HepG2 (cell line): Measurements from ENCODE around the gene CIROP. TPM values are rescaled to one million over a fixed set of nuclear protein-coding genes. Genes with fewer than 3 reads are reported as not detected.

Source experiments
- CENPX ChIP-seq: sonication (generic); formaldehyde crosslinking; IDR thresholded peaks from 2 replicates; pipeline ENCODE4 v1.9.0; 2021; ENCODE audit warnings: mild to moderate bottlenecking, missing genetic modification reagents, moderate library complexity
- ETV5 ChIP-seq: IDR thresholded peaks from 2 replicates; pipeline ENCODE4 v1.6.1; 2018; ENCODE audit warnings: missing biosample characterization, missing genetic modification reagents, inconsistent platforms, borderline replicate concordance
- FIP1L1 ChIP-seq: fragments of 200-400 bp; formaldehyde crosslinking; IDR thresholded peaks from 2 replicates; pipeline ENCODE4 v1.6.1; 2018; ENCODE audit warnings: low read depth, mild to moderate bottlenecking, low read length, moderate library complexity, borderline replicate concordance; ENCODE audit not compliant: insufficient read depth
- HMG20A ChIP-seq: IDR thresholded peaks from 2 replicates; pipeline ENCODE4 v1.6.1; 2016; ENCODE audit warnings: borderline replicate concordance
- HMGA1 ChIP-seq: sonication (generic); formaldehyde crosslinking; conservative IDR thresholded peaks from 2 replicates; pipeline ENCODE4 v1.4.0; 2020; ENCODE audit warnings: missing genetic modification reagents
- MBD4 ChIP-seq: IDR thresholded peaks from 2 replicates; pipeline ENCODE4 v1.6.1; 2012; ENCODE audit warnings: low read length, inconsistent platforms, borderline replicate concordance
- MEIS1 ChIP-seq: sonication (generic); formaldehyde crosslinking; IDR thresholded peaks from 2 replicates; pipeline ENCODE4 v1.9.0; 2021; ENCODE audit warnings: mild to moderate bottlenecking, missing genetic modification reagents, moderate library complexity, borderline replicate concordance
- RFX1 ChIP-seq: fragments of 450-650 bp; IDR thresholded peaks from 2 replicates; pipeline ENCODE4 v1.6.1; 2017
- SALL1 ChIP-seq: sonication (generic); formaldehyde crosslinking; IDR thresholded peaks from 2 replicates; pipeline ENCODE4 v1.8.0; 2022; ENCODE audit warnings: mild to moderate bottlenecking, missing genetic modification reagents
- SCMH1 ChIP-seq: sonication (generic); formaldehyde crosslinking; IDR thresholded peaks from 2 replicates; pipeline ENCODE4 v1.9.0; 2021; ENCODE audit warnings: missing genetic modification reagents, mild to moderate bottlenecking, borderline replicate concordance
- TMF1 ChIP-seq: sonication (generic); formaldehyde crosslinking; IDR thresholded peaks from 2 replicates; pipeline ENCODE4 v1.8.1; 2022; ENCODE audit warnings: low read depth, missing genetic modification reagents
- ZNF20 ChIP-seq: sonication (generic); formaldehyde crosslinking; IDR thresholded peaks from 2 replicates; pipeline ENCODE4 v1.4.0; 2020; ENCODE audit warnings: mild to moderate bottlenecking, moderate library complexity, missing genetic modification reagents
- ZNF598 ChIP-seq: sonication (generic); formaldehyde crosslinking; IDR thresholded peaks from 2 replicates; pipeline ENCODE4 v1.5.1; 2020; ENCODE audit warnings: mild to moderate bottlenecking, missing genetic modification reagents, borderline replicate concordance
- ZNF607 ChIP-seq: sonication (generic); formaldehyde crosslinking; IDR thresholded peaks from 2 replicates; pipeline ENCODE4 v1.5.1; 2020; ENCODE audit warnings: missing genetic modification reagents, mild to moderate bottlenecking, borderline replicate concordance
- ZNF788 ChIP-seq: sonication (generic); formaldehyde crosslinking; IDR thresholded peaks from 2 replicates; pipeline ENCODE4 v1.5.0; 2020; ENCODE audit warnings: mild to moderate bottlenecking, missing genetic modification reagents, borderline replicate concordance
- polyA plus RNA-seq, 8 experiments: library from polyadenylated mRNA; depleted of rRNA in 3 of 8; stranded (reverse) in 7 of 8; unstranded in 1 of 8; fragments of >200 nt; fragmentation: Illumina TruSeq in 4 of 8; extraction: Trizol in 4 of 8; gene quantifications; 2 replicates each; pipeline versions ENCODE4 v1.2.1 to v1.2.3, GENCODE V29; 2011 to 2016; ENCODE audit warnings: low read depth in 4 of 8, missing spikeins in 1 of 8, mixed read lengths in 1 of 8; ENCODE audit not compliant: insufficient read depth in 1 of 8
- total RNA-seq, 5 experiments: library from RNA; depleted of rRNA; stranded (reverse); fragments of >200 nt; fragmentation: Illumina TruSeq; extraction: Trizol; gene quantifications; 2 replicates each; pipeline ENCODE4 v1.2.3, GENCODE V29; 2016; ENCODE audit warnings: low read depth in 1 of 5
- TF ChIP-seq, protein P1 (sequence below): sonication (generic); formaldehyde crosslinking; IDR thresholded peaks from 2 replicates; pipeline ENCODE4 v1.4.0; 2020; ENCODE audit warnings: missing genetic modification reagents
- TF ChIP-seq, protein P2 (sequence below): sonication (generic); formaldehyde crosslinking; IDR thresholded peaks from 2 replicates; pipeline ENCODE4 v1.4.0; 2020; ENCODE audit warnings: mild to moderate bottlenecking, low read depth, missing genetic modification reagents
- TF ChIP-seq, protein P3 (sequence below): sonication (generic); formaldehyde crosslinking; IDR thresholded peaks from 2 replicates; pipeline ENCODE4 v1.8.1; 2023; ENCODE audit warnings: mild to moderate bottlenecking, missing genetic modification reagents
- TF ChIP-seq, protein P4 (sequence below), 2 experiments: sonication (generic) in 1 of 2; formaldehyde crosslinking in 1 of 2; IDR thresholded peaks; 2 replicates each; pipeline versions ENCODE4 v1.5.1 to v1.6.1; 2011 to 2020; ENCODE audit warnings: borderline replicate concordance in 1 of 2, low read depth in 1 of 2, low read length in 1 of 2, mild to moderate bottlenecking in 1 of 2, missing genetic modification reagents in 1 of 2, moderate library complexity in 1 of 2

The CIROP gene
- total and polyA plus RNA-seq, 2 of the 13 experiments (the other 11 are each of a cell fraction or from before 2014, with no cell fraction given) = 0.07 TPM; not detected in 1

DNA sequence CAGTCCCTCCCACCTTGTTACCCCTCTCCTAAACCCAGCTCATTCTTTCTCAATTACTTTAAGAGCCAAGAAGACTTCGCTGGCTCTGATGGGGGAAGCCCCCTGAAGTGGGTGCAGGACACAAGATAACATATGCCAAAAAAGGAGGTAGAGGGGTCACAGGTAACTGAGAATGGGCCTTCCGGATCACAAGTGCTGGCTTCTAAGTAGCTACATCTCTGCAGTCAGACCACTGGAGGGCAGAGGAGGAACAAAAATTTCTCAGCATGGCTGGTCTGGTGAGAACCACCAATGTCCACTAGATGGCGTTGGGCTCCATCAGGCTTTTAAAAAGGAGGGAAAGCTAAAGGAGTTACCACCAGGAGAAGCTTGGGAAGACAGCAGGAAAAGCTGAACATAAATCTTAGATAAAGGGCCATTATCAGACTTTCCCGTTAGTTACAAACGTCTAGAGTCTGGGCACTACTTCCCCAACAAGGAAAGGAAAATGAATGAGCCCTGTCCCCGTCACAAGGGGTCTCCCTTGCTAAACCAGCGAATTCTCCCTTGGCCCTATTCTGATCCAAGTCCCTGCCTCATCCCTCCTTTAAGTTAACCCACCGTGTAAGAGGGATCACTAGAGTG lies 35.9 kb downstream of the CIROP start (continued):
- peak; percentile 31; the same call in 1 of the 2 replicates for TF ChIP-seq SALL1 (CRISPR knock-in tag)
- TF ChIP-seq ZNF20 = no peak
- no peak for TF ChIP-seq ZNF607 (CRISPR knock-in tag)
- no peak for TF ChIP-seq ZNF598 (CRISPR knock-in tag)
- TF ChIP-seq ZNF788 = peak; percentile 76; the same call in 1 of the 2 replicates
- peak; percentile 54; the same call in 1 of the 2 replicates for TF ChIP-seq ETV5
- TF ChIP-seq, protein P1, sequence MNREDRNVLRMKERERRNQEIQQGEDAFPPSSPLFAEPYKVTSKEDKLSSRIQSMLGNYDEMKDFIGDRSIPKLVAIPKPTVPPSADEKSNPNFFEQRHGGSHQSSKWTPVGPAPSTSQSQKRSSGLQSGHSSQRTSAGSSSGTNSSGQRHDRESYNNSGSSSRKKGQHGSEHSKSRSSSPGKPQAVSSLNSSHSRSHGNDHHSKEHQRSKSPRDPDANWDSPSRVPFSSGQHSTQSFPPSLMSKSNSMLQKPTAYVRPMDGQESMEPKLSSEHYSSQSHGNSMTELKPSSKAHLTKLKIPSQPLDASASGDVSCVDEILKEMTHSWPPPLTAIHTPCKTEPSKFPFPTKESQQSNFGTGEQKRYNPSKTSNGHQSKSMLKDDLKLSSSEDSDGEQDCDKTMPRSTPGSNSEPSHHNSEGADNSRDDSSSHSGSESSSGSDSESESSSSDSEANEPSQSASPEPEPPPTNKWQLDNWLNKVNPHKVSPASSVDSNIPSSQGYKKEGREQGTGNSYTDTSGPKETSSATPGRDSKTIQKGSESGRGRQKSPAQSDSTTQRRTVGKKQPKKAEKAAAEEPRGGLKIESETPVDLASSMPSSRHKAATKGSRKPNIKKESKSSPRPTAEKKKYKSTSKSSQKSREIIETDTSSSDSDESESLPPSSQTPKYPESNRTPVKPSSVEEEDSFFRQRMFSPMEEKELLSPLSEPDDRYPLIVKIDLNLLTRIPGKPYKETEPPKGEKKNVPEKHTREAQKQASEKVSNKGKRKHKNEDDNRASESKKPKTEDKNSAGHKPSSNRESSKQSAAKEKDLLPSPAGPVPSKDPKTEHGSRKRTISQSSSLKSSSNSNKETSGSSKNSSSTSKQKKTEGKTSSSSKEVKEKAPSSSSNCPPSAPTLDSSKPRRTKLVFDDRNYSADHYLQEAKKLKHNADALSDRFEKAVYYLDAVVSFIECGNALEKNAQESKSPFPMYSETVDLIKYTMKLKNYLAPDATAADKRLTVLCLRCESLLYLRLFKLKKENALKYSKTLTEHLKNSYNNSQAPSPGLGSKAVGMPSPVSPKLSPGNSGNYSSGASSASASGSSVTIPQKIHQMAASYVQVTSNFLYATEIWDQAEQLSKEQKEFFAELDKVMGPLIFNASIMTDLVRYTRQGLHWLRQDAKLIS = no peak
- TF ChIP-seq, protein P2, sequence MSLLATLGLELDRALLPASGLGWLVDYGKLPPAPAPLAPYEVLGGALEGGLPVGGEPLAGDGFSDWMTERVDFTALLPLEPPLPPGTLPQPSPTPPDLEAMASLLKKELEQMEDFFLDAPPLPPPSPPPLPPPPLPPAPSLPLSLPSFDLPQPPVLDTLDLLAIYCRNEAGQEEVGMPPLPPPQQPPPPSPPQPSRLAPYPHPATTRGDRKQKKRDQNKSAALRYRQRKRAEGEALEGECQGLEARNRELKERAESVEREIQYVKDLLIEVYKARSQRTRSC (CRISPR knock-in tag) = no peak; the same call in 1 of the 2 replicates
- TF ChIP-seq MEIS1 = peak; percentile 64; the same call in 1 of the 2 replicates
- no peak for TF ChIP-seq CENPX (CRISPR knock-in tag)
- TF ChIP-seq HMG20A = no peak
- no peak for TF ChIP-seq FIP1L1
- TF ChIP-seq MBD4 = peak; percentile 73
- TF ChIP-seq TMF1 (CRISPR knock-in tag) = no peak; the same call in 1 of the 2 replicates
- no peak for TF ChIP-seq SCMH1 (CRISPR knock-in tag)
- TF ChIP-seq, protein P3, sequence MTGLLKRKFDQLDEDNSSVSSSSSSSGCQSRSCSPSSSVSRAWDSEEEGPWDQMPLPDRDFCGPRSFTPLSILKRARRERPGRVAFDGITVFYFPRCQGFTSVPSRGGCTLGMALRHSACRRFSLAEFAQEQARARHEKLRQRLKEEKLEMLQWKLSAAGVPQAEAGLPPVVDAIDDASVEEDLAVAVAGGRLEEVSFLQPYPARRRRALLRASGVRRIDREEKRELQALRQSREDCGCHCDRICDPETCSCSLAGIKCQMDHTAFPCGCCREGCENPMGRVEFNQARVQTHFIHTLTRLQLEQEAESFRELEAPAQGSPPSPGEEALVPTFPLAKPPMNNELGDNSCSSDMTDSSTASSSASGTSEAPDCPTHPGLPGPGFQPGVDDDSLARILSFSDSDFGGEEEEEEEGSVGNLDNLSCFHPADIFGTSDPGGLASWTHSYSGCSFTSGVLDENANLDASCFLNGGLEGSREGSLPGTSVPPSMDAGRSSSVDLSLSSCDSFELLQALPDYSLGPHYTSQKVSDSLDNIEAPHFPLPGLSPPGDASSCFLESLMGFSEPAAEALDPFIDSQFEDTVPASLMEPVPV (CRISPR knock-in tag) = no peak
- no peak for TF ChIP-seq RFX1
- TF ChIP-seq, protein P4, sequence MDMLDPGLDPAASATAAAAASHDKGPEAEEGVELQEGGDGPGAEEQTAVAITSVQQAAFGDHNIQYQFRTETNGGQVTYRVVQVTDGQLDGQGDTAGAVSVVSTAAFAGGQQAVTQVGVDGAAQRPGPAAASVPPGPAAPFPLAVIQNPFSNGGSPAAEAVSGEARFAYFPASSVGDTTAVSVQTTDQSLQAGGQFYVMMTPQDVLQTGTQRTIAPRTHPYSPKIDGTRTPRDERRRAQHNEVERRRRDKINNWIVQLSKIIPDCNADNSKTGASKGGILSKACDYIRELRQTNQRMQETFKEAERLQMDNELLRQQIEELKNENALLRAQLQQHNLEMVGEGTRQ (IDR thresholded peaks at IDR 0.05; ENCODE audit: low read depth, low read length) = no peak
- TF ChIP-seq, protein P4 (CRISPR knock-in tag; IDR thresholded peaks at IDR 0.05; ENCODE audit: borderline replicate concordance) = no peak
- no peak for TF ChIP-seq HMGA1 (CRISPR knock-in tag)
